Measurements from ENCODE around the gene CKAP2L.

The CKAP2L gene

DNA sequence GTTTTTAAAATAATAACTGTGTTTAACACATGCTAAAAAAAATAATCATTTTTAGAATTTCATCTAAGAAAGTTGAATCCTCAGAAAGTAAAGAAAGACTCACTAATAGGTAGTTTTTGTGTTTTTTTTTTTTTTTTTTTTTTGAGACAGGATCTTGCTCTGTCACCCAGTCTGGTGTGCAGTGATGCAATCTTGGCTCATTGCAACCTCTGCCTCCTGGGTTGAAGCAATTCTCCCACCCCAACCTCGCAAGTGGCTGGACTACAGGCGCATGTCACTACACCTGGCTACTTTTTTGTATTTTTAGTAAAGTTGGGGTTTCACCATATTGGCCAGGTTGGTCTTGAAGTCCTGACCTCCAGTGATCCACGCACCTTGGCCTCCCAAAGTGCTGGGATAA, 7.1 kb downstream of the CKAP2L start:
- DNase-seq: no peak

DNA sequence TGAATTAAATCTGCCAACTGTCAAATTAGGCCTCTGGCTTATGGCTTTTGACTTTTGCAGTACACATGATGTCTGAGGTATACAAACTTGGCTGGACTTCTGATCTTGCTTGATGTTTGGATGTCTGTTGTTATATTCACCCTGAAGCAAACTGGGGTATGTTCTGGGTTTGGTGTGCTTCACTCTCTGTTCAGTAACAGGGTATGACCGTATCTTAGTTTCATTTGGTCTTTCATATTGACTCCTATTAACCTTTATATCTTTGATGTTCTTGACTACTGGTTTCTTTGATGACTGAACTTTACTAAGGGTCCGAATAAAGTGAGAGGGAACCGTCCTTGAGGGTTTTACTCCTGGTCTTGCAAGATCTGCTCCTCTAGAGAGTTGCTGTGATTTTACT, 8.2 kb downstream of the CKAP2L start:
- DNase-seq: no peak

DNA sequence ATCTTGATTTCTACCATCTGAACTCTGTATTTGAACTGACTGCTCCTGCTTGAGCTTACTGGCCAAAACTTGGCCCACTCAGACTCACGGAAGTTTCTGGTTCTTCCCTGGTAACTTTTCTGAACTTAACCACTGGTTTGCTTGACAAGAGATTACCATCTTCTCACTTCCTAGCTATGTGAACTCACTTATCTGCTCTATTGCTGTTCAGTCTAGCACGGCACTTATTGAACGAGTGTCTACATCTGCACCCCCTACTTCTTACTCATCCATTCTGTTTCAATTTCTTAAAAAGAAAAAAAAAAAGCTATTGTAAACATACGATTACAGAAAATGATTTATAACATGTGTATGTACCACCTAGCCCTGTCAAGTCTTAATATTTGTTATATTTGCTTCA, 9.0 kb downstream of the CKAP2L start:
- DNase-seq: no peak

DNA sequence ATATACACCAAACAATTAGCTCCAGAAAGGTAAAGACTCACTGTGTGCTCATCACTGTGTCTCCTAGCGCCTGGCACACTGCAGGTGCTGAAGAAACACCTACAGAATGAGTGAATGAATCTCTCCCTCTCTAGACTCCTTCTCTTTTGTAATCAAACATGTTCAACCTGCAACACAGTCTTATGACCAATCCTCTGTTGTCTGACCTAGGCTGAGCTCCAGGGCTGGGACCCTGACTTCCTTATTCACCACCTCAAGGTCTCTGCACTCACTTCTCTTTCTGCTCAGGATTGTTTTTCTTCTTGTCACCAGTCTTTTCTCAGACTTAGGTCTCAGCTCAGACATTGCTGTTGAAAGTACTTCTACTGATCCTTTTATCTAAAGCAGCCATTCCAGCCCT, 9.8 kb downstream of the CKAP2L start:
- DNase-seq: no peak

DNA sequence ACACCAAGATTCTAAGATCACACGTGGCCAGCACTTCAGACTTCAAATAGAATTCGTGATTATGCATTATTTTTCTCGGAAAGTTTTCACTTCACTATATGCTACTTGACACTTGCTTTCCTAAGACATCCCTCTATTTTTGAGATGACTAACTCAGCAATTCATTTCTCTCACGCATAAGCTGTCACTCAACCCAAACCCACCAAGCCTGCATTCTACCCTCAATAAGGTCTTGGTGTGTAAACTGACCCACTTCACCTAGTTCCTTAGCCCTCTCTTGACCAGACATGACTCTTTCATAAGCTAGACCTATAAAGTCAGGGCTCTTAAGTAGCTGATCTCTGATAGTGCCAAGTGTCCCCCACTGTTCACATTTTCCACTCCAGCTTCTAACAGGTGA, 11.7 kb downstream of the CKAP2L start:
- no peak for DNase-seq

DNA sequence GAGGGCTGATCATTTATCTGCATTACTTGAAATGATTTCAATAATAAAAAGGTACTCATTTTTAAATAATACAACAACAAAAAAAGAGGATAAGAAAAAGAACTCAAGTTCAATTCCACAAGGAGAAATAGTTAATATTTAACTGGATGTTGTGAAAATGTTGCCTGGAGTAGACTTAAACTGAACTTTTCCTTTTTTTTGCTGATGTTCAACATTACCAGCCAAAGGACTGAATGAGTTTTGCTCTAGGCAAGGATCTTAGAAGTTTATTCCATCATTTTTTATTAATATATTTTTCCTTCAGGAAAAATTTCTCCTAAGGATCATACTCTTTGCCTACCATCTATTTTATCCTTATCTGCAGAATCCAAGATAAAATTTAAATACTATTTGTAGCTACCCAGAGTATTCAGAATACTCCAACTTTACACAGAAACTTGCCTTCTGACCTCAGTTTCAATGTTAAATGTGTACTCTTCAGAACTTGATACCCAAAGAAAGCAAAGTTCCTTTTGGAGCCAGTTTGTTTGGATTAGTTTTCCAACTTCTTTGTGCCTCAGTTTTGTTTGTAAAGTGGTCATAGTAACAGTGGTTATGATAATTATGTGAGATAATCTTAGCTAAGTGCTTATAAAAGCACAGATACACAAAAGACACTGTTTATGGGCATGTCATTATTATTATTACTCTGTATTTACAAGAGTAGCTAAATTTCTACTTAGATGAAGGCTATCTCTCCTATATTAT, 12.8 kb downstream of the CKAP2L start:
- DNase-seq: no peak

DNA sequence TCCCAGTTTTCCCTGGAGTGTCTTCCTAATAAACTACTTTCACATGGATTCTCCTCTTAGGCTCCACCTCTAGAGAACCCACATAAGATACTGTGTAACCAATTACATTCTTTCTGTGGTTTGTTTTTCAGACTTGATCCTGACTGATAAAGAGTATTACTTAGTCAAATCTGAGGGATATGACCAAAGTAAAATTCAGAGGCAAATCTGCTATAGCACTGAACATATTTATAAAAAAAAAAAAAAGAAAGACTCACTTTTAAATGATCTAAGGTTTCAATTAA, 13.9 kb downstream of the CKAP2L start:
- DNase-seq: no peak

DNA sequence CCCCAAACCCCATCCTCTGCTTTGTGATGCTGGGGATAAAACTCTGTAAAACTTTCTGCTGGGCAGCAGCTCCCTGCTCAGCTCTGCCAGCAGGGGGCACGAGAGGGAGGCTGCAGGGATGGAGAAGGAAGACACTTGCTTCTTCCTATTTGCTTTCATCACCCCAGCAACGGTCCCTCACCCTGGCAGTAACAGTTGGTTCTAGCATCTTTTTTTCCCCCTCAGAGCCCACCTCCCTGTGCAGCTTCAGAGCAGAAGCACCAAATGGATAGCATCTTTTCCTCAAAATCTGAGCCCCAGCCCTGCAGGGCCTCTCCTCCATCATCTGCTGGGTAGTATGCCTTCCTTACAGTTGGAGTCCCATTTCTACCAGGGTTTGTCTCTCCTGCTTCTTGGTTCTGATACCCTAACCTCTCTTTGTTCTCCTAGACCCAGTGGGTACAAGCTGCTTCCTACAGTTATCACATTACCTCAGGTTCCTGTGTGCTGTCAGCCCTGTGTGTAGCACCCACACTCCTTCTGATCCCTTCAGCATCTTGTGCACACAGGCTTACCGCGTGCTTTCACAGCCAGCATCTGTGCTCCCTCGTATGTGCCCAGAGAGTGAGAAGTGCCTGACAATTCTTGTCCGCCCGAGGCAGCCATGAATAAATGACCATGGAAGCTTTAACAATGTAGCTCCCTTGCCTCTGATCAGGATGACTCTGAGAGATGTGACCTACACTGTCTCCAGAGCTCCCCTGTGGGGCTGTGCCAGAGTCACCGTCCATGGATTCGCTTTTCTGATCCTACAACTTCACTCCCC, 14.5 kb downstream of the CKAP2L start:
- DNase-seq: peak; percentile 53

DNA sequence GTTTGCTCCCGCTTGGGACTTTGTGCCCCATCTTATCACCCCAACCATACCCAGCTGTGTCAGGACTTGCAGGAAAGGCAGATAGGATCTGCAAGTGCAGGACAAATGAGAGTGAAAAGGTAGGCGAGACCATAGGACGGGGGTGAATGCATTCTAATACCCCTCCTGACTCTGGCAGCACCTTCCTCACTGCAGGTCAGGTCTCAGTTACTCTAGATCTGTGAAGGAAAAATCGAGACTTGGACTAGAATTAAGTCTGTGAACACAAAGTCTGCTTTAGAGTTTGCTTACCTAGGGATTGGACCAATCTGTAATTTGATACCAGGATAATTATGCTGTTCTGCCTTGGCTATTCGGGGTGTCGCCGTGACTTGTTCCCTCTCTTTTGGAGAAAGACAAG, 23.9 kb downstream of the CKAP2L start:
- no peak for DNase-seq

DNA sequence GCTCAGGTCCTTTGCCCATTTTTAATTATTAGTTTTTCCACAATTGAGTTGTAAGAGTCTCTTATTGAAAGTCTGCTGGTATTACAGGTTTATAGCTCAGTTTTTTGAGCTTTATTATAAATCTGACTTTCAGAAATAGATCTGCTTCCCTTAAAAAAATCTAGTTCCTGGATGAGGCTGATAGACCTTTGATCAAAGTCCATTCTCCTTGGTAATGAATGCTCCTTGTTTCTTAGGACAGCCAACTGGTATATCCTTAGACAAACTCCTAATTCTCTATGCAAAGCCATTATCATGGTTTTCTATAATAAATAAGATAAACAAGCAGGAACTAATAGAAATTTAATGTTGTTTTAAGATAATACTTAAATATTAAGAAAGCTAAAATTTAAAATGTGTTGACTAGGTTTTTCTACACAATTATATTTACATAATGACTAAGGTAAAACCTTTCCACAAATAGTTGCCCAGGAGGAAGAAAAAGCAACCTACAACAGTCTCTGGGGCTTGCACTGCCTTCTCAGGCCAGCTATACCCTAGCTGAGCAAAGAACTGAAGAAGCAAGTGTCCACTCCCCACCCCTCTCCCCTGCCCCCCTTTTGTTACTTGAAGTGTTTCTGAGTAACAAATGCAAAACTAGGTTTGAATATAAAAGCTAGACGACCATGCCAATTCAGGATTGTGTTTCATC, 26.7 kb downstream of the CKAP2L start:
- DNase-seq: no peak

DNA sequence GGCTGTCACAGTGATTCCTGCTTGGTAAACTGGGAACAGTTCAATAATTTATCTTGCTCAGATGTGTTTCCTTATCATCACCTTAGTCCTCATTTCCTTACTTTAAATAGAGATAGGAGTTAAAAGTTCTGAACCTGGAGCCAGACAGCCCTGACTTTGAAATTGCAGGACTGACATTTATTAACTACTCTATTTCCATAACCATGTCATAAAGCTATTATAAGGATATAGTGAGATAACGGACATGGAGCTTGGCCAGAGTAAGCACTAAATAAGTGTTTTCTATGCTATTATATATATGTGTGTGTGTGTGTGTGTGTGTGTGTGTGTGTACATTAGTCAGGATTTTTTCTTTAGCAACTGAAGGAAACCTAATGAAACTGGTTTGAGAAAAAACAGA, 30.5 kb downstream of the CKAP2L start:
- no peak for DNase-seq

DNA sequence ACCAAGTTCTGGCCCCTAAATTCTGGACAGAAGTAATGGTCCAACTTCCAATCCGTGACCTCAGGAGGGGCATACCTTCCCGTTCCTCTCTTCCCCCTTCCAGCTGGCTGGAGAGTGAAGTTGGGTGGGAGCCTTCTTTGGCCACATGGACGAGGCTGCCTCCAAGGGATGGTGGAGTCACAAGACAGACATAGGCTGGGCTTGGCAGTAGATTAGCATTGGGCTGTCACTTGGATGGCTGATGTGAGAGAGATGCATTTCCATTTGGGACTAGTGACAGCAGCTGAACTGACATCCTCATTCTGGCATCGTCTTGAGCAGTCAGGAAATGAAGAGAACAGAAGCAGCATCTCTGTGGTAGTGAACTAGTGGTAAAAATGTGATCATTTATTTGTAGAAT, 31.0 kb downstream of the CKAP2L start:
- DNase-seq: no peak

DNA sequence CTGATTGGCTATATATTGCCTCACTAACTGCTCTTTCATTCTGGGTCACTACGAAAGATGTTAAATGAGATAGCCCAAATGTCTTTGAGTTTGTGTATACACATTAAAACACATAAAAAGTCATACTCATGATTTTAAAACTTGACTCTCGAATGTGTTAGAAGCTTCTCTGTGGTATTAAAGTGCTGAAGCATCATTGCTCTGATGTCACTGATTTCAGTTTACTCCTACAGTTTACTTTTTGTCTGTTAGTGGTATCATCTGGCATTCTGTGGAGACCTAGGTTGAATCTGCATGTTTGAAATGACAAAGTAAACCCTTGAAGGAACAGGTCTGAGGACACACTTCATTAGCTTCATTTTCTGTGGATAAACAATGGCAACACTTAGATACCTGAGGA, 32.9 kb downstream of the CKAP2L start:
- no peak for DNase-seq

DNA sequence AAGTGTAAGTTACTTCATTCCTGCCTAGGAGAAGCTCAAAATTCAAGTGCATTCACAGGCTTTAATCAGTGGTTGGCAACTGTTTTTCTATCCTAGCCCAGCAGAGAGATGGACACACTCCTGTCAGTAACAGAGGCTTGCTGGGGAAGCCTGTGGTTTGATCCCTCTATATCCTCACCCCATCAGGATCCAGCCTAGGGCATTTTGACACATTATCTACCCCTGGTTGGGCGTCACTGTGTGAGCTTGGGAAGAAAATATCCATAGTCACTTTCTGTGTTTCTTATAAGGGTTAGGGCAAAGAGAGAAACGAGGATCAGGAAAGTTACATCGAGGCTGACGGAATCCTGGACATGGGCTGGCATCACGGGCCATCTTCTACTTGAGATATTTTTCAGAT, 33.6 kb downstream of the CKAP2L start:
- peak; percentile 2 for DNase-seq

DNA sequence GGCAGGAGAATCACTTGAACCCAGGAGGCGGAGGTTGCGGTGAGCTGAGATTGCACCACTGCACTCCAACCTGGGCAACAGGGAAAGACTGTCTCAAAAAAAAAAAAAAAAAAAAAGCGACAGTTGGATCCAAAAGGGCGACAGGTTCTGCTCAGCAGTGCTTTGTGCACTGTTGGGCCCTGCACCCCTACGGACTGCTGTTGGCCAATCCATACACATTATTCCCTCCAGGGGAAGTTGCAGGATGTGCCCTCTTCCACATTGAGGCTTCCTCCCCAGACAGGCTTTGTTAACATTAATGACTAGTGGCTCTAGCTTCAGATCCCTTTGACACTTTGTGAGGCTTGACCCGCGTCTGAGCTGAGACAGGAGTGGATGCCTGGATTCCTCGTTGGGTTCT, 34.2 kb downstream of the CKAP2L start:
- peak; percentile 6 for DNase-seq

DNA sequence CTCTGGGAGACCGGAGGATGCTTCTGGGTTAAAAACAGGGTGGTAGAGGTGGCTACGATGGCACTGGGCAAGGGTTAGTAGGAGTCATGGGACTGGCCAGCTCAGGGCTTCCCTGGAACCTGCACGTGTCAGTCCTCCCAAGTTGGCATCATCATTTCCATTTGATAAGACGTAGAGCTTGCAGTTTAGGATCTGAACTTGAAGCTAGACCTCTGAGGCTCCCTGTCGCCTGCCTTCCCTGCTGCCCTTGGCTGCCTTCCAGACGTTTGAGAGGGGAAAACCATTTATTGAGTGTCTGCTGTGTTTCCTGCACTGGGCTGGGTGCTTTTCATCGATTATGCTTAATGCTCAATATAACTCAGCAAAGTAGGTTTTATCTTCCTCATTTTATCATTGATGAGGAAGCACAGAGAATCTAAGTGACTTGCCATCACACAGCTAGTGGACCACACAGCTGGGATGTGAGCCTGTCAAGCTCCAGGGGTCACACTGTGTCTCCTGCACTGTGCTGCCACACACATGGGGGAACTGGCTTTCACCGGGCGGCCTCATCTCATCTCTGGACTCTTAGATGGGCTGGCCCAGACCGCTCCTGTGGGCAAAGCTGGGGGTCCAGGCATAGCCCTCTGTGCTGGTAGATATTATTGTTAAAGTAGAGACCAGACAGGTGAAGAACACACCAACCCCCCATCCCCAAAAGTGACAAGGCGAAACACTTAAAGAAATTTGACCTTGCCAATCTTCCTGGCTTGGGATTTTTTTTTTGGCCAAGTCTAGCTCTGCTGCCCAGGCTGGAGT, 35.8 kb downstream of the CKAP2L start:
- DNase-seq: peak; percentile 48

DNA sequence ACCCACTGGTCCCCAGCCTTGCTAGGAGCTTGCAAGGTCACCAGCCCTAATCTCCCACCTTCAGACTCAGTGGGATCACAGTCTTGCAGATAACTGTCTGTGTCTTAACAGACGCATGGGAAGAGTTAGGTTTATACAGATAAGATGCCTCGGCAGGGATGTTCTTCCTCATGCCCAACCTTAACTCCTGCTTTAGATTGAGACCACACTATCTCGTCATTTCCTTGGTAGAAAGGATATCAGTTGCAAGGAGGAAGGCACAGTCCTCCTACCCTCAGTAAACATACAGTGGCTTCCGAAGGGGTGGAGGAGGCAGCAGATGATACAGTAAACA, 36.4 kb downstream of the CKAP2L start:
- DNase-seq: no peak

DNA sequence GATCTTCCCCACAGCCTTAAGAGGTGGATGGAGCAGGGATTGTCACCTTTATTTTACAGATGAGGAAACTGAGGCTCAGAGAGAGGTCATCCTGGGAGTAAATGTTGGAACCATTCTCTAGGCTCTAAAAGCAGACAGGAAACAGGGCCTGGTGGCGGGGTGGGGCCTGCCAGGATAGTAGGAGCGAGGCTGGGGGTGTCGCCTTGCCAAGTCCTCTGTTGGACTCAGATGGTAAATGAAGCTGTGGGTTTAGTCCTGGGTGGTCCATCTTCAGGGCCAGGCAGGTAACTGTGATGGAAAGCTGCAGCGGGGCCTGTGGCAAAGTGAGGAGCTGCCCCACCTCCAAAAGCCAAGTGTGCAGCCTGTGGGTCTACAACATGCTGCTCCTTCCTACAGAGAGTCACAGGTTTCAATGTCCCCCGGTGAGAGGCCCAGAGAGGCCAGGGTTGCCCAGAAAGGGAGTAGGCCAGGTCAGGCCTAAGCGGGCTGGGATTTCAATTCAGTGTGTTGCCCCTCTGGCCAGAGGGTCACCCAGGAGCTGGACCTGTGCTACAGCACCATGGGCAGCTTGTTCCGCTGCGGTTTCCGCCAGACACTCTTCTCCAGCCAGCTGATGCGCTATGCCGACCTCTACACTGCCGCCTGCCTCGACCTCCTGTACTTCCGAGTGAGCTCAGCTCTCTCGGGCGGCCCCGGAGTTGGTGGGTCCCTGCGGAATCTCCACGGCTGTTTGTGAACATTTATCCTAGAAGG, 37.0 kb downstream of the CKAP2L start:
- DNase-seq: no peak

DNA sequence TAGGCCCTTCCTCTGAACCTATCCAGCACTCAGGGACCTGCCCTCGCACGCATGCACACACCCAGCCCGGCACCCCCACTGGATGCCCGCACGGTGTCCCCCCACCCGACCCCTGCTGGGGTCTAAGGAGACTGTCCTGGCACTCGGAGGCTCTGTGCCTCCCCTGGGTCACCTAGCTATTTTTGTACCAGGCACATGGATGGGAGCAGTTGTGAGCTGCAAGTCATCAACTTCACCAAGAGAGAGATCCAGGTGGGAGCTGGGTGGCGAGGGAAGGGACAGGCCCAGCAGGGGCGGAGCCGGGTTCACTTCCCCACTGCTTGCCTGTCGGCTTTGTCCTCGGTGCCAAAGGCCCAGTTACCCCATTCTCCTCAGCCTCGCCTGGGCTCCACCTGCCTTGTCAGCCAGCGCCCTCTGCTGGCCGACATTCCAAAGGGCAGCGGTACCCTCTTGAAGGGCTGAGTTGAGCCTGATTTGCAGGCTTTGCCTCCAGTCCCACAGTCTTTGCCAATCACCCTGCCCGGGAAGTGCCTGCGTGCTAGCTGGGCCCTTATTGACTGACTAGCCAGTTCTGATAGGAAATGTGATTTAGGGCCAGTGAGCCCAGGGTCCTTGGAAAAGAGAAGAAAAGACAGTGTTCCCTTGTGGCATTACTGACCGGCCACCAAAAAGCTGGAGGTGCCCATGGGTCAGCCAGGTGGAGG, 37.8 kb downstream of the CKAP2L start:
- DNase-seq: peak; percentile 83

DNA sequence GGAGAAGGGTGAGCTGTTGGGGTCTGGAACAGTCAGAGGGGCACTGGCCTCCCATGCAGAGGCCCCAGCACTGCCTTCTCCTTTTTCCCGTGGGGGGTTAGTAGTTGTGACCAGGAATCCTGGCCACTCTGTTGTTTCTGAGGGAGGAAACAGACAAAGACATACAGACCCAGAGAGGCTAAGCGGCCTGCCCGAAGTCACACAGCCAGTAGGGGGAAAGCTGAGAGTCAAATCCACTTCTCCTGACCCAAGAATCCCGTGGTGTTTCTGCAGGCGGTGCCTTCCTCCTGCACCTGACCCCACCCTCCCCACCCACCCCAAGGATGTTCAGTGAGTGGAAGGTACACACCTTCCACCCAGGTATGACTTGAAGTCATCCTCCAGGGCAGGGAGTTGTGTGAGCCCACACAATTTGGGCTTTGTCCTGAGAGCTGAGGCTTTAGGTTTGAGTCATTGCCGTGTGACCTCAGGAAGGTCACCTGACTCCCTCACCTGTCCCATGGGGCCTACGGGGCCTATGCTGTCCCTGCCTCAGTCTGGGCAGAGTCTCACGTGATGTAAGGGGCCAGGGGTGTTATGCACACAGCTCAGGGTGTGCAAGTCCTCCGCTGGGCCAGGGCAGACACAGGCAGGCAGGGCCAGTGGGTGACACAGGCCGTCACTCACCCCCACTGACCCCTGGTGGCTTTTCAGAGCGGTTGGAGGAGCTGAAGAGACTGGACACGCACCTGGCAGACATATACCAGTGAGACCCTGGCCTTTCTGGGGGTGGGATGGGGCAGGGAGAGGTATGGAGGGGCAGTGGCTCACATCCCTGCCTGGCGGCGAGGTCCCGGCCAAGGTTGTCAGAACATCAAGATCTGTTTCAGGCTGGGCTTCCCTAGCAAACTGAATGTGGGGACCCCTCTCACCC, 38.6 kb downstream of the CKAP2L start:
- DNase-seq: no peak

All from NCI-H69 (cell line).